Fibroblast of skin of scalp (primary cell): ENCODE results near the gene FDX1.
A peak's percentile ranks its signal among the peaks of the same experiment; 100 is the strongest.

Source experiments
- DNase-seq: peaks from one replicate; pipeline ENCODE4 v3.0.0-alpha.2; 2013

Gene FDX1

GRCh38 chr11:110469127-110469526 lies 39.4 kb downstream of the FDX1 start:
- no peak for DNase-seq

GRCh38 chr11:110470716-110471115 lies 41.0 kb downstream of the FDX1 start:
- peak; percentile 29 for DNase-seq

- DNase-seq, result peak; percentile 36
Observed at GRCh38 chr11:110471371-110471770, 41.6 kb downstream of the FDX1 start.

GRCh38 chr11:110472858-110473257 lies 43.1 kb downstream of the FDX1 start:
- DNase-seq, result peak; percentile 39

- no peak for DNase-seq
Observed at GRCh38 chr11:110473706-110474105, 44.0 kb downstream of the FDX1 start.

GRCh38 chr11:110474578-110474977 lies 44.8 kb downstream of the FDX1 start:
- DNase-seq, result no peak

GRCh38 chr11:110475671-110476070 lies 45.9 kb downstream of the FDX1 start:
- no peak for DNase-seq

GRCh38 chr11:110478410-110478809 lies 48.7 kb downstream of the FDX1 start:
- no peak for DNase-seq

GRCh38 chr11:110479108-110480101 lies 49.7 kb downstream of the FDX1 start:
- DNase-seq, result no peak

GRCh38 chr11:110481523-110481922 lies 51.8 kb downstream of the FDX1 start:
- no peak for DNase-seq

- no peak for DNase-seq
Observed at GRCh38 chr11:110486156-110486555, 56.4 kb downstream of the FDX1 start.

- DNase-seq, result no peak
Observed at GRCh38 chr11:110488446-110488845, 58.7 kb downstream of the FDX1 start.

GRCh38 chr11:110490886-110491285 lies 61.1 kb downstream of the FDX1 start:
- peak; percentile 66 for DNase-seq

- DNase-seq, result no peak
Observed at GRCh38 chr11:110491577-110492320, 62.0 kb downstream of the FDX1 start.

- DNase-seq, result no peak
Observed at GRCh38 chr11:110492321-110492685, 62.6 kb downstream of the FDX1 start.

GRCh38 chr11:110493346-110493745 lies 63.6 kb downstream of the FDX1 start:
- no peak for DNase-seq

GRCh38 chr11:110497231-110497978 lies 67.7 kb downstream of the FDX1 start:
- no peak for DNase-seq

- no peak for DNase-seq
Observed at GRCh38 chr11:110501428-110501827, 71.7 kb downstream of the FDX1 start.

- no peak for DNase-seq
Observed at GRCh38 chr11:110505528-110506284, 76.0 kb downstream of the FDX1 start.

GRCh38 chr11:110507328-110507727 lies 77.6 kb downstream of the FDX1 start:
- no peak for DNase-seq

GRCh38 chr11:110508786-110509185 lies 79.0 kb downstream of the FDX1 start:
- peak; percentile 66 for DNase-seq

- no peak for DNase-seq
Observed at GRCh38 chr11:110509472-110509871, 79.7 kb downstream of the FDX1 start.
